GM10266 (cell line): Measurements from ENCODE around the gene CYP2R1.

ENCODE experiments used
- DNase-seq: peaks from one replicate; pipeline ENCODE4 v3.0.0; 2012; ENCODE audit errors: extremely low spot score
- TF ChIP-seq, protein P1 (sequence below): IDR thresholded peaks from 2 replicates; pipeline ENCODE4 v1.5.1; 2012; ENCODE audit warnings: mild to moderate bottlenecking, low read depth; ENCODE audit not compliant: control insufficient read depth, insufficient read depth; ENCODE audit errors: missing control alignments

CYP2R1 gene, protein sequence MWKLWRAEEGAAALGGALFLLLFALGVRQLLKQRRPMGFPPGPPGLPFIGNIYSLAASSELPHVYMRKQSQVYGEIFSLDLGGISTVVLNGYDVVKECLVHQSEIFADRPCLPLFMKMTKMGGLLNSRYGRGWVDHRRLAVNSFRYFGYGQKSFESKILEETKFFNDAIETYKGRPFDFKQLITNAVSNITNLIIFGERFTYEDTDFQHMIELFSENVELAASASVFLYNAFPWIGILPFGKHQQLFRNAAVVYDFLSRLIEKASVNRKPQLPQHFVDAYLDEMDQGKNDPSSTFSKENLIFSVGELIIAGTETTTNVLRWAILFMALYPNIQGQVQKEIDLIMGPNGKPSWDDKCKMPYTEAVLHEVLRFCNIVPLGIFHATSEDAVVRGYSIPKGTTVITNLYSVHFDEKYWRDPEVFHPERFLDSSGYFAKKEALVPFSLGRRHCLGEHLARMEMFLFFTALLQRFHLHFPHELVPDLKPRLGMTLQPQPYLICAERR

GRCh38 chr11:14892036-14892556, at the start of gene CYP2R1:
Gene CYP2R1, minus strand, starts transcription at chr11:14892231. Its CDS starts 26 bp downstream, at chr11:14892205.
- DNase-seq, result peak; percentile 90
- TF ChIP-seq, protein P1, sequence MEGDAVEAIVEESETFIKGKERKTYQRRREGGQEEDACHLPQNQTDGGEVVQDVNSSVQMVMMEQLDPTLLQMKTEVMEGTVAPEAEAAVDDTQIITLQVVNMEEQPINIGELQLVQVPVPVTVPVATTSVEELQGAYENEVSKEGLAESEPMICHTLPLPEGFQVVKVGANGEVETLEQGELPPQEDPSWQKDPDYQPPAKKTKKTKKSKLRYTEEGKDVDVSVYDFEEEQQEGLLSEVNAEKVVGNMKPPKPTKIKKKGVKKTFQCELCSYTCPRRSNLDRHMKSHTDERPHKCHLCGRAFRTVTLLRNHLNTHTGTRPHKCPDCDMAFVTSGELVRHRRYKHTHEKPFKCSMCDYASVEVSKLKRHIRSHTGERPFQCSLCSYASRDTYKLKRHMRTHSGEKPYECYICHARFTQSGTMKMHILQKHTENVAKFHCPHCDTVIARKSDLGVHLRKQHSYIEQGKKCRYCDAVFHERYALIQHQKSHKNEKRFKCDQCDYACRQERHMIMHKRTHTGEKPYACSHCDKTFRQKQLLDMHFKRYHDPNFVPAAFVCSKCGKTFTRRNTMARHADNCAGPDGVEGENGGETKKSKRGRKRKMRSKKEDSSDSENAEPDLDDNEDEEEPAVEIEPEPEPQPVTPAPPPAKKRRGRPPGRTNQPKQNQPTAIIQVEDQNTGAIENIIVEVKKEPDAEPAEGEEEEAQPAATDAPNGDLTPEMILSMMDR, result no peak

DNA sequence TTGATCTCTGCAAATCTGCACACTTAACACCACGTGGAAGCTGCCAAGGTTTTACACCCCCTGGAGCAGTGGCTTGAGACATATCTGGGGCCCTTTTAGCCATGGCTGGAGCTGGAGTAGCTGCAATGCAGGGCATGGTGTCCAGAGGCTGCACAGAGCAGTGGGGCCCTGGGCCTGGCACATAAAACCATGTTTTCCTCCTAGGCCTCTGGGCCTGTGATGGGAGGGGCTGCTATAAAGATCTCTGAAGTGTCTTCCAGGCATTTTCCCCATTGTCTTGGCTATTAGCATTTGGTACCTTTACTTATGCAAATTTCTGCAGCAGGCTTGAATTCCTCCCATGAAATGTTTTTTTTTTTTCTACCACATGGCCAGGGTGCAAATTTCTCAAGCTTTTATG, 46.9 kb upstream of the CYP2R1 start:
- DNase-seq, result no peak

DNA sequence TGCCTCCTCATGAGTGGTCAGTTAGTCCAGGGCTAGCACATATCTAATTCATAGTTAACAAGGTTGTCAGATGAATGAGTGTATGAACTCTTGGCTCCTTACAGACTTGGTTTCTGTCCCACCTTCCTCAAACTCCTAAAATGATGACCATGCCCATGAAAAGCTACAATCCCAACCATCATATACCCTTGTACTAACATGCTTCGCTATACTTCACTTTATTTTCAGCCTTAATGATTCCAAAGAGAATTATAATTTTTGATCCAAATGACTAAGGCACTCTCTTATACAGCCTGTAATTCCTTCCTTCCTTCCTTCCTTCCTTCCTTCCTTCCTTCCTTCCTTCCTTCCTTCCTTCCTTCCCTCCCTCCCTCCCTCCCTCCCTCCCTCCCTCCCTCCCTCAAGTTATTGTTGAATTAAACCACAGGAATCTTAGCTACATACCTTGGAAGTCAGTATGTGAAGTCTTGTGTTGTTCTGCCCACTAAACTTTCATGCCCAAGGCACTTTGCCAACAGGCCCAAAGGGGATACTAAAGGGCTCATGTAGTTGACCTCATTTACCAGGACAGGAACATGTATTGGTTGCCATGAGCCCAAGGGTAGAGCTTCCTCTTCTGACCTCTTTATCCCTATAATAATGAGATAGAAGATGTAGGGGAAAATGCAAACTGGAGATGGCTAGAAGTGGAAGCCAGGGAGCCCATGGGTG, 42.8 kb upstream of the CYP2R1 start:
- no peak for DNase-seq
- TF ChIP-seq, protein P1, result no peak

More for the DNA sequence above, 46.9 kb upstream of the CYP2R1 start:
- TF ChIP-seq, protein P1, result no peak

DNA sequence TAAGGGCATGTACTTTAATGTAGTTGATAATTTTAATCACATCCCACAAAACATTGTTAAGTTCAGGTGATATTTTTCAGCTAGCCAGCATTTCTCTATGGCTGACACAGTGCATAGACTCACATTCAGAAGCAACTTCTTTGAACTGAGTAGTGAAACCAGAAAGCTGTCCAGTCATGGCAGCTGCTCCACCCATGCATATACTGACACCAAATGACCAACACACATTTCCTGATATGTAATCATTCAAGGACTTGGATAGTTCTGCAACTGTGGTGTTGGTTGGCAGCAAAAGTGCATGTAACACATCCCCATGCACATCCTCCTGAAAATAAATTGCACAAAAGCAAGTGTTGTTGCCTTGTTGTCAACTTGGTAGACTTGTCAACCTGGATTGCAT, 40.4 kb upstream of the CYP2R1 start:
- TF ChIP-seq, protein P1, result no peak
- DNase-seq, result no peak

GRCh38 chr11:14930369-14930768, 38.3 kb upstream of the CYP2R1 start:
- TF ChIP-seq, protein P1, result no peak
- no peak for DNase-seq

DNA sequence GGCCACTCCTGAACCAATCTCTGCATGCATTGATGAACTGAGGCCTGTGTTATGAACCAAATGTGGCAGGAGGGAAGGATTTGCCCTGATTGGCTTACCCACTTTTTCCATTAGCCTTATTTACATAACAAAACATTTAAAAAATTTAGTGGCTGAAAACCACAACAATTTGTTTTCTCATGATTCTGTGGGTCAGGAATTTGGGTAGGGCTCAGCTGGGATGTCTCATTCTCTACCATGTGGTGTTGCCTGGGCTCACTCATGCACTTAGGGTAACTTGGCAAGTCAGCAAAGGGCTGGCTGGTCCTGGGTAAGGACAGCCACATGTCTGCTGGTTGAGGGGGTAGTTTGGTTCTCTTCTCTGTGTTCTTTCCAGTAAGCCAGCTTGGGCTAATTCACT, 35.1 kb upstream of the CYP2R1 start:
- TF ChIP-seq, protein P1, result no peak
- no peak for DNase-seq
